HG03575 (cell line): ENCODE measurements around the gene B3GALT5.

Experiments used
- ATAC-seq: cut with Tn5 transposase; IDR thresholded peaks from one replicate; pipeline ENCODE4 v1.9.1; 2021; ENCODE audit not compliant: unreplicated experiment, insufficient number of reproducible peaks, low FRiP score; ENCODE audit errors: extremely low read depth

B3GALT5 gene

DNA sequence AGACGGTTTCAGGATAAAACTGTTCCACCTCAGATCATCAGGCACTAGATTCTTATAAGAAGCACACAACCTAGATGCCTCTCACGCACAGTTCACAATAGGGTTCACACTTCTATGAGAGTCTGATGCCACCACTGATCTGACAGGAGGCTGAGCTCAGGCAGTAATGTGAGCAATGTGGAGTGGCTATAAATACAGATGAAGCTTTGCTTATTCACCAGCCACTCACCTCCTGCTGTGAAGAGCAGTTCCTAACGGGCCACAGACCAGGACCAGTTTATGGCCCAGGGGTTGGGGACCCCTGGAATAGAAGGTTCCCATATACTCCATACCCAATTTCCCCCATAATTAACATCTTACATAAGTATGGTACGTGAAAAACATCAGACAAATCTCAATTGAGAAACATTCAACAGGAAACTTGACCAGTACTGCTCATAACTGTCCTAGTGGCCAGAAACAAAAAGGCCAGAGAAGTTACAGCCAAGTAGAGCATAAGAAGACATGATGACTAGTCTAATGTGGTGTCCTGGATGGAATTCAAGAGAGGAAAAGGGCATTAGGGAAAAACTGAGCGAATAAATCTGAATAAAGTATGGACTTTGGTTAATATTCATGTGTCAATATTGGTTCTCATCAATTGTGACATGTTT is 107.5 kb downstream of the B3GALT5 start:
- ATAC-seq: no peak

DNA sequence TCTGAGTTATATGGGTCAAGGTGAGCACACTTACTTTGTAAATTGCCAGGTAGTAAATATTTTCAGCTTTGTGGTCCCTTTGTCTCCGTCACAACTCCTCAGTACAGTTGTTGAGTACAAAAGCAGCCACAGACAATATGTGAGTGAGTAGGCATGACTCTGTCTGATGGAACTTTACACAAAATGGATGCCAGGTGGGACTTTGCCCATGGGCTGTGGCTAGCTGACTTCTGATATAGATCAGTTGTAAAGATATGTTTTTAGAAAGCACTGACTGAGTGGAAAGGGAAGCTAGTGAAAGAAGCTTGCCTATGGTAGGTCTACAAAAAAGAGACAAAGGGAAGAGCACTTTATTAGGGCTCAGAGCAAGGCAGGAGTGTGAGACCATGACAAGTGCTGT is 109.1 kb downstream of the B3GALT5 start:
- ATAC-seq: no peak
